D721Med (cell line): ENCODE results near the gene CDH15.
"Not testable (repeated sequence)": the region's sequence is repeated elsewhere in the genome, so short reads cannot be mapped to it uniquely, and the experiment has no call there.

Experiments
- DNase-seq: peaks from one replicate; pipeline ENCODE4 v3.0.0; 2011; ENCODE audit warnings: low spot score; ENCODE audit not compliant: insufficient read length
- FAIRE-seq: peaks from 2 replicates; lab custom pipeline; 2011; peaks lifted over from hg19 to GRCh38; lab: Jason Lieb, UNC
- CTCF ChIP-seq: IDR thresholded peaks from 2 replicates; pipeline ENCODE4 v1.5.1; 2012; ENCODE audit warnings: mild to moderate bottlenecking, control low read depth; ENCODE audit not compliant: insufficient read depth; ENCODE audit errors: missing control alignments

CDH15 gene

GRCh38 chr16:89187032-89187769 is 15.7 kb downstream of the CDH15 start:
- DNase-seq = no peak
- no peak for TF ChIP-seq CTCF
- FAIRE-seq = no peak

GRCh38 chr16:89187770-89188392 is 16.3 kb downstream of the CDH15 start:
- FAIRE-seq (no peak), DNase-seq (no peak)
- no peak for TF ChIP-seq CTCF

- FAIRE-seq, DNase-seq: not testable (repeated sequence)
Measured at GRCh38 chr16:89188471-89189357, 17.2 kb downstream of the CDH15 start.

GRCh38 chr16:89189358-89190025 is 17.9 kb downstream of the CDH15 start:
- FAIRE-seq (no peak), DNase-seq (no peak)
- no peak for TF ChIP-seq CTCF

- DNase-seq (no peak), FAIRE-seq (no peak)
- no peak for TF ChIP-seq CTCF
Measured at GRCh38 chr16:89190150-89190958, 18.8 kb downstream of the CDH15 start.

GRCh38 chr16:89191033-89191900 is 19.7 kb downstream of the CDH15 start:
- no peak for TF ChIP-seq CTCF
- FAIRE-seq = no peak
- DNase-seq = no peak
